Loucy (cell line): Measurements from ENCODE around the gene GRID1.

Experiments
- H2AFZ ChIP-seq: fragments of 200-600 bp; sonication (generic); 2 replicates; pipeline ENCODE4 v1.6.0; 2016; ENCODE audit warnings: antibody characterized with exemption, mild to moderate bottlenecking, low read length, moderate library complexity
- H3F3A ChIP-seq: fragments of 200-600 bp; 2 replicates; pipeline ENCODE4 v1.6.0; 2016; ENCODE audit warnings: antibody characterized with exemption, low read depth, mild to moderate bottlenecking
- H3K27me3 ChIP-seq: fragments of 200-600 bp; sonication (generic); 2 replicates; pipeline ENCODE4 v1.6.1; 2014; ENCODE audit warnings: low read length, mild to moderate bottlenecking; ENCODE audit not compliant: insufficient read depth, poor library complexity, severe bottlenecking
- H3K36me3 ChIP-seq: fragments of 200-600 bp; sonication (generic); 2 replicates; pipeline ENCODE4 v1.6.1; 2016; ENCODE audit warnings: low read length; ENCODE audit not compliant: insufficient read depth
- H3K4me1 ChIP-seq: fragments of 200-600 bp; sonication (generic); 2 replicates; pipeline ENCODE4 v1.5.1; 2014; ENCODE audit warnings: low read length, mild to moderate bottlenecking; ENCODE audit not compliant: insufficient read depth, poor library complexity, severe bottlenecking
- H3K4me2 ChIP-seq: fragments of 200-600 bp; sonication (generic); 2 replicates; pipeline ENCODE4 v1.6.0; 2014; ENCODE audit warnings: antibody characterized with exemption, low read length, low read depth, mild to moderate bottlenecking; ENCODE audit not compliant: poor library complexity, severe bottlenecking
- H3K4me3 ChIP-seq: fragments of 200-600 bp; sonication (generic); 2 replicates; pipeline ENCODE4 v1.5.1; 2014; ENCODE audit warnings: low read length, mild to moderate bottlenecking, mixed read lengths; ENCODE audit not compliant: poor library complexity, severe bottlenecking
- H3K79me2 ChIP-seq: fragments of 200-600 bp; sonication (generic); 2 replicates; pipeline ENCODE4 v1.6.1; 2014; ENCODE audit warnings: low read length; ENCODE audit not compliant: insufficient read depth
- H3K9ac ChIP-seq: fragments of 200-600 bp; sonication (generic); 2 replicates; pipeline ENCODE4 v1.6.0; 2014; ENCODE audit warnings: mild to moderate bottlenecking, low read depth, low read length, moderate library complexity; ENCODE audit not compliant: poor library complexity, severe bottlenecking
- H3K9me2 ChIP-seq: fragments of 200-600 bp; sonication (generic); replicated peaks from 2 replicates; pipeline ENCODE4 v1.6.1; 2016; ENCODE audit warnings: low read depth, low read length, mixed read lengths
- H3K9me3 ChIP-seq: fragments of 200-600 bp; sonication (generic); 2 replicates; pipeline ENCODE4 v1.6.1; 2014; ENCODE audit warnings: mild to moderate bottlenecking, antibody characterized with exemption, low read length, low read depth; ENCODE audit not compliant: insufficient read depth
- H4K20me1 ChIP-seq: fragments of 200-600 bp; sonication (generic); 2 replicates; pipeline ENCODE4 v1.6.0; 2014; ENCODE audit warnings: antibody characterized with exemption, low read length, mild to moderate bottlenecking; ENCODE audit not compliant: insufficient read depth, poor library complexity, severe bottlenecking
- CTCF ChIP-seq: fragments of 200-600 bp; sonication (generic); conservative IDR thresholded peaks from 2 replicates; pipeline ENCODE4 v1.5.1; 2014; ENCODE audit warnings: mild to moderate bottlenecking, antibody characterized with exemption, low read length
- EZH2phosphoT487 ChIP-seq: fragments of 200-600 bp; IDR thresholded peaks from 2 replicates; pipeline ENCODE4 v1.6.1; 2018; ENCODE audit warnings: antibody characterized with exemption, mild to moderate bottlenecking, moderate library complexity, borderline replicate concordance

The GRID1 gene

GRCh38 chr10:86086418-86086817 lies 280.2 kb downstream of the GRID1 start:
- Histone ChIP-seq H3K9me2 (no peaks in the 10 kb centered on the region), H3K9me3 (no peaks in the 10 kb centered on the region), H3K36me3 (no peaks in the 10 kb centered on the region), H3K9ac (no peak overlapping the region), H4K20me1 (no peaks in the 10 kb centered on the region), H3F3A (no peaks in the 10 kb centered on the region), H3K4me3 (no peak overlapping the region), H2AFZ (no peak overlapping the region), H3K4me1 (no peaks in the 10 kb centered on the region), H3K79me2 (no peaks in the 10 kb centered on the region), H3K4me2 (no peak overlapping the region), H3K27me3 (no peaks in the 10 kb centered on the region)
- no peak for TF ChIP-seq EZH2phosphoT487
- no peak for TF ChIP-seq CTCF

GRCh38 chr10:86085686-86086085 lies 280.9 kb downstream of the GRID1 start:
- Histone ChIP-seq H3K79me2 (no peaks in the 10 kb centered on the region), H3K36me3 (no peaks in the 10 kb centered on the region), H2AFZ (no peak overlapping the region), H3K9ac (no peak overlapping the region), H3K9me3 (no peaks in the 10 kb centered on the region), H3K4me1 (no peaks in the 10 kb centered on the region), H3K9me2 (no peaks in the 10 kb centered on the region), H3F3A (no peaks in the 10 kb centered on the region), H3K4me3 (no peak overlapping the region), H3K27me3 (no peaks in the 10 kb centered on the region), H3K4me2 (no peak overlapping the region), H4K20me1 (no peaks in the 10 kb centered on the region)
- no peak for TF ChIP-seq CTCF
- TF ChIP-seq EZH2phosphoT487 = no peak

- no peak overlapping the region for H3K4me3 ChIP-seq
- no peaks in the 10 kb centered on the region for H3K36me3 ChIP-seq
- no peak overlapping the region for H3K4me2 ChIP-seq
- H3K79me2 ChIP-seq = no peaks in the 10 kb centered on the region
- H3K4me1 ChIP-seq = no peaks in the 10 kb centered on the region
- TF ChIP-seq CTCF = no peak
- no peak for TF ChIP-seq EZH2phosphoT487
- H3K27me3 ChIP-seq = no peaks in the 10 kb centered on the region
- no peaks in the 10 kb centered on the region for H3F3A ChIP-seq
- no peak overlapping the region for H2AFZ ChIP-seq
- no peaks in the 10 kb centered on the region for H3K9me3 ChIP-seq
- H4K20me1 ChIP-seq = no peaks in the 10 kb centered on the region
- no peak overlapping the region for H3K9ac ChIP-seq
- H3K9me2 ChIP-seq = no peaks in the 10 kb centered on the region
These were observed 281.5 kb downstream of the GRID1 start for GRCh38 chr10:86085136-86085535.
